Endodermal cell (in vitro differentiated cells): ENCODE results near the gene PRICKLE2. TPM values are rescaled to one million over a fixed set of nuclear protein-coding genes. Genes with fewer than 3 reads are reported as not detected.
A peak's percentile ranks its signal among the peaks of the same experiment; 100 is the strongest.

ENCODE experiments used
- DNase-seq: peaks from one replicate; pipeline ENCODE4 v3.0.0-alpha.2; 2017
- H3K27ac ChIP-seq: 2 replicates; pipeline ENCODE4 v1.5.1; 2013; ENCODE audit warnings: mild to moderate bottlenecking, low read depth, low read length, moderate library complexity
- H3K27me3 ChIP-seq: 2 replicates; pipeline ENCODE4 v1.6.1; 2013; ENCODE audit warnings: mild to moderate bottlenecking, low read length, moderate library complexity; ENCODE audit not compliant: insufficient read depth, control insufficient read depth, poor library complexity, severe bottlenecking
- H3K36me3 ChIP-seq: 2 replicates; pipeline ENCODE4 v1.7.0; 2013; ENCODE audit warnings: mild to moderate bottlenecking, low read length, moderate library complexity; ENCODE audit not compliant: control insufficient read depth, insufficient read depth
- H3K4me1 ChIP-seq: one replicate; pipeline ENCODE4 v1.7.0; 2013; ENCODE audit warnings: low read length; ENCODE audit not compliant: control insufficient read depth, insufficient read depth
- H3K4me3 ChIP-seq: 2 replicates; pipeline ENCODE4 v1.5.1; 2013; ENCODE audit warnings: mild to moderate bottlenecking, low read length, moderate library complexity
- H3K9ac ChIP-seq: 2 replicates; pipeline ENCODE4 v1.6.1; 2013; ENCODE audit warnings: mild to moderate bottlenecking, low read length, moderate library complexity; ENCODE audit not compliant: poor library complexity, severe bottlenecking; ENCODE audit errors: extremely low read depth
- H3K9me3 ChIP-seq: 2 replicates; pipeline ENCODE4 v1.6.1; 2013; ENCODE audit warnings: mild to moderate bottlenecking, low read length, moderate library complexity; ENCODE audit not compliant: control insufficient read depth
- H3K27ac Mint-ChIP-seq: 2 replicates; pipeline ENCODE4 v1.8.0; 2020; ENCODE audit warnings: mixed read lengths
- H3K27me3 Mint-ChIP-seq: 2 replicates; pipeline ENCODE4 v1.8.0; 2021; ENCODE audit warnings: mild to moderate bottlenecking, mixed read lengths; ENCODE audit not compliant: insufficient read depth
- H3K36me3 Mint-ChIP-seq: 2 replicates; pipeline ENCODE4 v1.8.0; 2020; ENCODE audit warnings: low read depth, mixed read lengths
- H3K4me1 Mint-ChIP-seq: 2 replicates; pipeline ENCODE4 v1.8.0; 2020; ENCODE audit warnings: mixed read lengths
- H3K4me3 Mint-ChIP-seq: 2 replicates; pipeline ENCODE4 v1.8.0; 2020; ENCODE audit warnings: mild to moderate bottlenecking, moderate library complexity, mixed read lengths
- H3K9me3 Mint-ChIP-seq: 2 replicates; pipeline ENCODE4 v1.8.0; 2020; ENCODE audit warnings: mild to moderate bottlenecking, mixed read lengths
- CTCF ChIP-seq: fragments of 200-600 bp; sonication (generic); conservative IDR thresholded peaks from 2 replicates; pipeline ENCODE4 v1.5.0; 2021; ENCODE audit warnings: antibody characterized with exemption, mild to moderate bottlenecking
- WGBS, 2 experiments: methylation state at CpG; one replicate each; pipeline versions ENCODE4 v1.1.5 to v1.1.7; 2013; ENCODE audit warnings: missing lambda C conversion rate in 2 of 2, mixed read lengths in 1 of 2; ENCODE audit not compliant: insufficient coverage in 1 of 2, insufficient read length in 1 of 2; 5-methylcytosine and 5-hydroxymethylcytosine counted together
- total RNA-seq, 2 donors: library from RNA; stranded (reverse); fragmentation: NEBNext Ultra II Directional in 1 of 2; extraction: Animal tissue kit (Norgen Biotek cat#: 25700) in 1 of 2; gene quantifications; 2 replicates in 1 of 2; 3 replicates in 1 of 2; pipeline ENCODE4 v1.2.1, GENCODE V29; 2021

The PRICKLE2 gene
- total RNA-seq, 2 donors from 2014 or later: 8.5 to 10.4 TPM

- H3K27me3 ChIP-seq: no peaks in the 10 kb centered on the region
- Mint-ChIP-seq H3K27ac (no peak overlapping the region), H3K4me3 (no peak overlapping the region), H3K4me1 (peaks cover 43% of the 10 kb centered on the region), H3K27me3 (peaks cover 13% of the 10 kb centered on the region), H3K9me3 (no peaks in the 10 kb centered on the region), H3K36me3 (no peaks in the 10 kb centered on the region)
- 88 to 90% methylated on average over 7 to 9 of the region's 9 CpGs for WGBS, 2 experiments
- TF ChIP-seq CTCF: no peak
- no peak for DNase-seq
- peak overlapping the region; percentile 47 for H3K27ac ChIP-seq
- H3K9ac ChIP-seq: no peak overlapping the region
- H3K4me1 ChIP-seq: peaks cover 12% of the 10 kb centered on the region
- peak overlapping the region; percentile 19 for H3K4me3 ChIP-seq
- no peaks in the 10 kb centered on the region for H3K9me3 ChIP-seq
- no peaks in the 10 kb centered on the region for H3K36me3 ChIP-seq
Observed at GRCh38 chr3:64223791-64224745, 1.2 kb downstream of the PRICKLE2 start.

GRCh38 chr3:64222501-64223111 is 2.7 kb downstream of the PRICKLE2 start:
- Histone ChIP-seq H3K27ac (no peak overlapping the region), H3K27me3 (no peaks in the 10 kb centered on the region), H3K9me3 (no peaks in the 10 kb centered on the region), H3K9ac (no peak overlapping the region), H3K36me3 (no peaks in the 10 kb centered on the region), H3K4me1 (peaks cover 12% of the 10 kb centered on the region), H3K4me3 (no peak overlapping the region)
- Mint-ChIP-seq H3K36me3 (no peaks in the 10 kb centered on the region), H3K4me1 (peaks cover 47% of the 10 kb centered on the region), H3K9me3 (no peaks in the 10 kb centered on the region), H3K4me3 (no peak overlapping the region), H3K27ac (no peak overlapping the region), H3K27me3 (peaks cover 19% of the 10 kb centered on the region)
- WGBS, 2 experiments: 88 to 96% methylated on average over 3 of the region's 3 CpGs
- DNase-seq: no peak
- TF ChIP-seq CTCF: no peak

DNA sequence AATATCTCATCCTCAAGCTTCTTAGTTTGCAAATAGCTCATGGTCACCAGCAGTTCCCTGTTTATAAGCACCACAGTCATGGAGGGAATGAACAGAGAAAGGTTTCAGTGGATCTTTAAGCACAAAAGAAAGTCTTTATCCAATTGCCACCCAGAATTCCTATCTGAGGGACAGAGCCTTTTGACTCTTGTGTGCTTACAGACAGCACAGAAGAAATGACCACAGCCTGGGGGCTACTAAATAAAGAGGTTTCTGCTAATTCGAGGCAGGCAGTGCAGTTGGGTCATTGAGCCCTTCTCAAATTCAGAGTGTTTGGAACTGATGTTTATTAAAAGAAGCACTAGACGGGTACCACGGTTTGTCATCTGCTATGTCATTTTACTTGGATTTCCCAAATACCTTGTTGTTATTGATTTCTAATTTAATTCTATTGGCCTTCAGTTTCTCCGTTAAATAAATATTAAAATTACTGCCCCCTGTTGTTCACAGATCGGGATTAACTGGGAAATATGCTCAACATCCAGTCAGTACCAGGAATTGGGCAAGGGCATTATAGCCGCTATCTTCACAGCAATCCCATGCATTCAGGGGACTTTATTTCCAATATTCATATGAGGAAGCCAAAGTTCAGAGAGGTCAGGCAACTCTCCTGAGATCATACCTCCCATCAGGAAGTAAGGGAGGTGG is 3.6 kb downstream of the PRICKLE2 start:
- Mint-ChIP-seq H3K4me3 (no peak overlapping the region), H3K27ac (no peak overlapping the region), H3K36me3 (no peaks in the 10 kb centered on the region), H3K9me3 (no peaks in the 10 kb centered on the region), H3K27me3 (peaks cover 20% of the 10 kb centered on the region), H3K4me1 (peaks cover 49% of the 10 kb centered on the region)
- H3K36me3 ChIP-seq: no peaks in the 10 kb centered on the region
- 89% methylated on average over 5 to 6 of the region's 6 CpGs for WGBS, 2 experiments
- no peaks in the 10 kb centered on the region for H3K9me3 ChIP-seq
- no peak overlapping the region for H3K27ac ChIP-seq
- H3K27me3 ChIP-seq: no peaks in the 10 kb centered on the region
- no peak for TF ChIP-seq CTCF
- DNase-seq: no peak
- H3K4me1 ChIP-seq: peaks cover 12% of the 10 kb centered on the region
- H3K9ac ChIP-seq: no peak overlapping the region
- H3K4me3 ChIP-seq: no peak overlapping the region
